HepG2 (cell line): ENCODE results near the gene TRMT112.

Experiments
- CBX1 ChIP-seq: IDR thresholded peaks from one replicate; pipeline ENCODE4 v1.6.1; 2016; ENCODE audit warnings: antibody characterized with exemption, low read depth
- CEBPB ChIP-seq: IDR thresholded peaks from 2 replicates; pipeline ENCODE4 v1.6.1; 2011; ENCODE audit warnings: low read depth, low read length, improper control_type of control experiment, borderline replicate concordance
- CTCF ChIP-seq: sonication (generic); formaldehyde crosslinking; IDR thresholded peaks from 2 replicates; pipeline ENCODE4 v1.5.0; 2020; ENCODE audit warnings: mild to moderate bottlenecking, missing genetic modification reagents, moderate library complexity
- MXD4 ChIP-seq: IDR thresholded peaks from 2 replicates; pipeline ENCODE4 v1.6.1; 2016; ENCODE audit warnings: mild to moderate bottlenecking, missing biosample characterization, missing genetic modification reagents
- MYC ChIP-seq: sonication (generic); formaldehyde crosslinking; IDR thresholded peaks from 2 replicates; pipeline ENCODE4 v1.9.0; 2021; ENCODE audit warnings: missing genetic modification reagents, borderline replicate concordance
- POLR2A ChIP-seq, 2 experiments: IDR thresholded peaks; 2 replicates each; pipeline ENCODE4 v1.6.1; 2011; ENCODE audit warnings: low read depth in 2 of 2, low read length in 2 of 2, mild to moderate bottlenecking in 1 of 2, moderate library complexity in 1 of 2; ENCODE audit not compliant: insufficient read depth in 1 of 2
- SRSF9 ChIP-seq: fragments of 200-400 bp; formaldehyde crosslinking; IDR thresholded peaks from 2 replicates; pipeline ENCODE4 v1.6.1; 2018; ENCODE audit warnings: borderline replicate concordance, mild to moderate bottlenecking, low read depth, low read length; ENCODE audit not compliant: insufficient read depth, poor library complexity, severe bottlenecking
- ZIK1 ChIP-seq: sonication (generic); formaldehyde crosslinking; IDR thresholded peaks from 2 replicates; pipeline ENCODE4 v1.5.0; 2020; ENCODE audit warnings: mild to moderate bottlenecking, low read depth, missing genetic modification reagents, borderline replicate concordance
- ZNF556 ChIP-seq: sonication (generic); formaldehyde crosslinking; IDR thresholded peaks from 2 replicates; pipeline ENCODE4 v1.4.0; 2020; ENCODE audit warnings: mild to moderate bottlenecking, missing genetic modification reagents, borderline replicate concordance

- TF ChIP-seq SRSF9 (no peak), ZNF556 (CRISPR knock-in tag) (no peak), MYC (CRISPR knock-in tag) (no peak), CBX1 (no peak), POLR2A (IDR thresholded peaks at IDR 0.05; ENCODE audit: insufficient read depth in 1 of 2, low read depth in 2 of 2, low read length in 2 of 2) (no peak), ZIK1 (CRISPR knock-in tag) (no peak), CTCF (CRISPR knock-in tag) (no peak), CEBPB (no peak), MXD4 (CRISPR knock-in tag) (no peak)
Observed at GRCh38 chr11:64349404-64349803, 32.0 kb upstream of the TRMT112 start.
